Loucy (cell line): Measurements from ENCODE around the gene COL6A1.

Source experiments
- H2AFZ ChIP-seq: fragments of 200-600 bp; sonication (generic); 2 replicates; pipeline ENCODE4 v1.6.0; 2016; ENCODE audit warnings: antibody characterized with exemption, mild to moderate bottlenecking, low read length, moderate library complexity
- H3F3A ChIP-seq: fragments of 200-600 bp; 2 replicates; pipeline ENCODE4 v1.6.0; 2016; ENCODE audit warnings: antibody characterized with exemption, low read depth, mild to moderate bottlenecking
- H3K27me3 ChIP-seq: fragments of 200-600 bp; sonication (generic); 2 replicates; pipeline ENCODE4 v1.6.1; 2014; ENCODE audit warnings: low read length, mild to moderate bottlenecking; ENCODE audit not compliant: insufficient read depth, poor library complexity, severe bottlenecking
- H3K36me3 ChIP-seq: fragments of 200-600 bp; sonication (generic); 2 replicates; pipeline ENCODE4 v1.6.1; 2016; ENCODE audit warnings: low read length; ENCODE audit not compliant: insufficient read depth
- H3K4me1 ChIP-seq: fragments of 200-600 bp; sonication (generic); 2 replicates; pipeline ENCODE4 v1.5.1; 2014; ENCODE audit warnings: low read length, mild to moderate bottlenecking; ENCODE audit not compliant: insufficient read depth, poor library complexity, severe bottlenecking
- H3K4me2 ChIP-seq: fragments of 200-600 bp; sonication (generic); 2 replicates; pipeline ENCODE4 v1.6.0; 2014; ENCODE audit warnings: antibody characterized with exemption, low read length, low read depth, mild to moderate bottlenecking; ENCODE audit not compliant: poor library complexity, severe bottlenecking
- H3K4me3 ChIP-seq: fragments of 200-600 bp; sonication (generic); 2 replicates; pipeline ENCODE4 v1.5.1; 2014; ENCODE audit warnings: low read length, mild to moderate bottlenecking, mixed read lengths; ENCODE audit not compliant: poor library complexity, severe bottlenecking
- H3K79me2 ChIP-seq: fragments of 200-600 bp; sonication (generic); 2 replicates; pipeline ENCODE4 v1.6.1; 2014; ENCODE audit warnings: low read length; ENCODE audit not compliant: insufficient read depth
- H3K9ac ChIP-seq: fragments of 200-600 bp; sonication (generic); 2 replicates; pipeline ENCODE4 v1.6.0; 2014; ENCODE audit warnings: mild to moderate bottlenecking, low read depth, low read length, moderate library complexity; ENCODE audit not compliant: poor library complexity, severe bottlenecking
- H3K9me2 ChIP-seq: fragments of 200-600 bp; sonication (generic); replicated peaks from 2 replicates; pipeline ENCODE4 v1.6.1; 2016; ENCODE audit warnings: low read depth, low read length, mixed read lengths
- H3K9me3 ChIP-seq: fragments of 200-600 bp; sonication (generic); 2 replicates; pipeline ENCODE4 v1.6.1; 2014; ENCODE audit warnings: mild to moderate bottlenecking, antibody characterized with exemption, low read length, low read depth; ENCODE audit not compliant: insufficient read depth
- H4K20me1 ChIP-seq: fragments of 200-600 bp; sonication (generic); 2 replicates; pipeline ENCODE4 v1.6.0; 2014; ENCODE audit warnings: antibody characterized with exemption, low read length, mild to moderate bottlenecking; ENCODE audit not compliant: insufficient read depth, poor library complexity, severe bottlenecking
- CTCF ChIP-seq: fragments of 200-600 bp; sonication (generic); conservative IDR thresholded peaks from 2 replicates; pipeline ENCODE4 v1.5.1; 2014; ENCODE audit warnings: mild to moderate bottlenecking, antibody characterized with exemption, low read length
- EZH2phosphoT487 ChIP-seq: fragments of 200-600 bp; IDR thresholded peaks from 2 replicates; pipeline ENCODE4 v1.6.1; 2018; ENCODE audit warnings: antibody characterized with exemption, mild to moderate bottlenecking, moderate library complexity, borderline replicate concordance

COL6A1 gene

GRCh38 chr21:46025113-46025770 is 43.7 kb downstream of the COL6A1 start:
- H3F3A ChIP-seq, result no peaks in the 10 kb centered on the region
- no peak for TF ChIP-seq EZH2phosphoT487
- no peak for TF ChIP-seq CTCF

GRCh38 chr21:46027851-46028493 is 46.4 kb downstream of the COL6A1 start:
- H3K4me2 ChIP-seq, result no peak overlapping the region

More at GRCh38 chr21:46025113-46025770, 43.7 kb downstream of the COL6A1 start:
- Histone ChIP-seq H4K20me1 (no peaks in the 10 kb centered on the region), H3K9me2 (no peaks in the 10 kb centered on the region), H3K79me2 (no peaks in the 10 kb centered on the region), H3K27me3 (no peaks in the 10 kb centered on the region), H2AFZ (no peak overlapping the region), H3K36me3 (no peaks in the 10 kb centered on the region), H3K4me2 (no peak overlapping the region), H3K4me1 (no peaks in the 10 kb centered on the region), H3K9ac (no peak overlapping the region), H3K9me3 (peaks cover 6% of the 10 kb centered on the region; the same call in 1 of the 2 replicates), H3K4me3 (no peak overlapping the region)

GRCh38 chr21:46028573-46029091 is 47.1 kb downstream of the COL6A1 start:
- H3K27me3 ChIP-seq, result no peaks in the 10 kb centered on the region
- H3K4me3 ChIP-seq, result no peak overlapping the region
- no peaks in the 10 kb centered on the region for H3K36me3 ChIP-seq
- no peak for TF ChIP-seq CTCF
- no peak for TF ChIP-seq EZH2phosphoT487
- no peak overlapping the region for H3K9ac ChIP-seq
- no peaks in the 10 kb centered on the region for H3F3A ChIP-seq
- H3K9me2 ChIP-seq, result no peaks in the 10 kb centered on the region
- H3K79me2 ChIP-seq, result no peaks in the 10 kb centered on the region
- no peak overlapping the region for H2AFZ ChIP-seq
- no peaks in the 10 kb centered on the region for H4K20me1 ChIP-seq
- H3K9me3 ChIP-seq, result peaks cover 6% of the 10 kb centered on the region; the same call in 1 of the 2 replicates
- H3K4me1 ChIP-seq, result no peaks in the 10 kb centered on the region
- H3K4me2 ChIP-seq, result no peak overlapping the region

More at GRCh38 chr21:46027851-46028493, 46.4 kb downstream of the COL6A1 start:
- Histone ChIP-seq H3K9me3 (peaks cover 13% of the 10 kb centered on the region; the same call in 1 of the 2 replicates), H3F3A (no peaks in the 10 kb centered on the region), H3K4me1 (no peaks in the 10 kb centered on the region), H3K4me3 (no peak overlapping the region), H4K20me1 (no peaks in the 10 kb centered on the region), H2AFZ (no peak overlapping the region), H3K79me2 (no peaks in the 10 kb centered on the region), H3K36me3 (no peaks in the 10 kb centered on the region), H3K9me2 (no peaks in the 10 kb centered on the region), H3K9ac (no peak overlapping the region), H3K27me3 (no peaks in the 10 kb centered on the region)
- TF ChIP-seq CTCF (no peak), EZH2phosphoT487 (no peak)
